Adipocyte (in vitro differentiated cells): ENCODE measurements around the gene KMT5C.

Experiments
- DNase-seq: peaks from one replicate; pipeline ENCODE4 v3.0.0-alpha.2; 2015; ENCODE audit warnings: low read depth
- H3K27me3 ChIP-seq: replicated peaks from 2 replicates; pipeline ENCODE4 v1.7.0; 2013; ENCODE audit warnings: mild to moderate bottlenecking, low read length, moderate library complexity; ENCODE audit not compliant: control insufficient read depth, insufficient read depth
- H3K36me3 ChIP-seq: 2 replicates; pipeline ENCODE4 v1.7.0; 2013; ENCODE audit warnings: low read length, mild to moderate bottlenecking, moderate library complexity; ENCODE audit not compliant: control insufficient read depth, insufficient read depth, severe bottlenecking
- H3K4me1 ChIP-seq: 2 replicates; pipeline ENCODE4 v1.7.0; 2013; ENCODE audit warnings: mild to moderate bottlenecking, low read length, moderate library complexity; ENCODE audit not compliant: control insufficient read depth, insufficient read depth
- H3K4me3 ChIP-seq: 2 replicates; pipeline ENCODE4 v1.7.0; 2013; ENCODE audit warnings: mild to moderate bottlenecking, low read length, moderate library complexity
- H3K9ac ChIP-seq: 2 replicates; pipeline ENCODE4 v1.7.0; 2013; ENCODE audit warnings: mild to moderate bottlenecking, low read length, moderate library complexity
- H3K9me3 ChIP-seq: 2 replicates; pipeline ENCODE4 v1.7.0; 2013; ENCODE audit warnings: mild to moderate bottlenecking, low read length, moderate library complexity; ENCODE audit not compliant: control insufficient read depth

KMT5C gene

DNA sequence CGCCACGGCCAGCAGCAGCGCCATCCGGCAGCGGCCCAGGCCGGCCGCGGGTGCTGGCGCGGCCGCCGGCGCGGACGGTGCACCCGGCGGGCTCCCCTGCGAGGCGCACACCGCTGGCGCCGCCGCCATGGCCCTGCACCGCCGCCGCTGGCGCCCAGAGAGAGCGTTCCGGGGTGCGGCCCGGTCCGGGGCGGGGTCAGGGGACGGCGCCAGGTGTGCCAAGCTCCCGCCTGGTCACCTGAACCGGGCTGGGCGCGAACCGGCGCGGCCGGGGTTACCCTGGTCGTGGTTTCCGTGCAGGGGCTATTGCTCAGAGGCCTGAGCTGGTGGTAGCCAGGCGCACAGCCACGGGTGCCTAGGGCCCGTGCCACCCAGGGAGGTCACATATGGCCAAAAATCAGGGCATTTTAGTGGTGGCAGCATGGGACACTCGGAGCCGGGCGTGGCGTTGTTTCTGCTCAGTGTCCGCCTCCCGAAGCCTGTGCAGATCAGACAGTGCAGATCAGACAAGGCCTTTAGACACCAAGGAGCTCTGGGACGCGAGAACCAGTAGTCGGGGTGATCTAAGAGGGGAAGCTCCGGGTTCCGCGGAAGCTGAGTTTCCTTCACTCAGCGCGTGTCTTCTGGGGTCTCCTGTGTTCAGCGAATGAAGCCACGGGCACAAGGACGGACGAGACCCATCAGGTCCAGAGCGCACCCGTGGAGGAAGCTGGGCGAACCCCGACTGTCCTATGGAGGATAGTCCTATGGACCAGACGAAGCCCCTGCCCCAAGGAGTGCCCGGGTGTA, 44.6 kb downstream of the KMT5C start, which contains the start of gene TMEM238:
TSS of gene TMEM238 (minus strand) at position 162 of the 789 bp plus-strand sequence. CDS start at position 129, 33 bp downstream.
- no peaks in the 10 kb centered on the region for H3K27me3 ChIP-seq
- no peak for DNase-seq
- H3K4me3 ChIP-seq: peak within 1 kb of the TSS; percentile 92
- H3K4me1 ChIP-seq: peaks cover 37% of the 10 kb centered on the region
- H3K9me3 ChIP-seq: no peaks in the 10 kb centered on the region
- H3K9ac ChIP-seq: peak within 1 kb of the TSS; percentile 98
- H3K36me3 ChIP-seq: peaks cover 24% of the 10 kb centered on the region

DNA sequence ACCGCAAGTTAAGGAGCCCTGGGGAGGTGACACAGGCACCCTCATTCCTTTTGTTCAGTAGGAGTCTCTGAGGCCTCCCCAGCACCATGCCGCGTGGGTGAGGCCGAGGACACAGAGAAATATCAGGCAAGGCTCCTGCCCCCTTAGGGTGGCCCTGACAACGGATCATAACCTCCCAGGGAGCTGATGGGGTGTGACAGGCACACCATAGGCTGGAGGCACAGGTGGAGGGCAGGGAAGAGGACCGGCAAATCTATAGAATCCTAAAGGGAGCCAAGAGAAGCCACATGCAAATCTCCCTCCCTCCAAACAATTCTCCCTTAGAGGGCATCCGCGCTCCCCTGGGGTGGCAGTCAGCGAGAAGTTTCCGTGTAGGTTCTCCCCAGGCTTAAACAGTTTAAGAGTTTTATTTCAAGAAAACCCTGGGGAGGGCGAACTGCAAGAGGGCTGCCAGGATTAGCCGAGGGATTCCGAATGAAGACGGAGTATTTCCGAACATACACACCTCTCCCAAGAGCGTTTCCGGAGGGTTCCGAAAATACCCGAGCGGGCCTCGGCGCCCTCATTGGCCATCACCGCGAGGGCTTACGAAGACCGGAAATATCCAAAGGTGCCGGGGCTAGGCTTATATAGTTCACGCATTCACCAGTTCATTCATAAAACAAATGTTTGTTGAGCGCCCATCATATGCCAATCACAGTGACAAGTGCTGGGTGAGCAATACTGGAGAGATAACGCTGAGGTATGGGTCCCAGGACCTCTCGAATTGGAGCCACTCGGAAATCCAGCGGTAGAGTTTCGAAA, 45.4 kb downstream of the KMT5C start:
- H3K4me3 ChIP-seq: peak overlapping the region; percentile 92
- no peaks in the 10 kb centered on the region for H3K9me3 ChIP-seq
- DNase-seq: peak; percentile 98
- H3K27me3 ChIP-seq: no peaks in the 10 kb centered on the region
- peak overlapping the region; percentile 98 for H3K9ac ChIP-seq
- H3K36me3 ChIP-seq: peaks cover 32% of the 10 kb centered on the region
- peaks cover 45% of the 10 kb centered on the region for H3K4me1 ChIP-seq

DNA sequence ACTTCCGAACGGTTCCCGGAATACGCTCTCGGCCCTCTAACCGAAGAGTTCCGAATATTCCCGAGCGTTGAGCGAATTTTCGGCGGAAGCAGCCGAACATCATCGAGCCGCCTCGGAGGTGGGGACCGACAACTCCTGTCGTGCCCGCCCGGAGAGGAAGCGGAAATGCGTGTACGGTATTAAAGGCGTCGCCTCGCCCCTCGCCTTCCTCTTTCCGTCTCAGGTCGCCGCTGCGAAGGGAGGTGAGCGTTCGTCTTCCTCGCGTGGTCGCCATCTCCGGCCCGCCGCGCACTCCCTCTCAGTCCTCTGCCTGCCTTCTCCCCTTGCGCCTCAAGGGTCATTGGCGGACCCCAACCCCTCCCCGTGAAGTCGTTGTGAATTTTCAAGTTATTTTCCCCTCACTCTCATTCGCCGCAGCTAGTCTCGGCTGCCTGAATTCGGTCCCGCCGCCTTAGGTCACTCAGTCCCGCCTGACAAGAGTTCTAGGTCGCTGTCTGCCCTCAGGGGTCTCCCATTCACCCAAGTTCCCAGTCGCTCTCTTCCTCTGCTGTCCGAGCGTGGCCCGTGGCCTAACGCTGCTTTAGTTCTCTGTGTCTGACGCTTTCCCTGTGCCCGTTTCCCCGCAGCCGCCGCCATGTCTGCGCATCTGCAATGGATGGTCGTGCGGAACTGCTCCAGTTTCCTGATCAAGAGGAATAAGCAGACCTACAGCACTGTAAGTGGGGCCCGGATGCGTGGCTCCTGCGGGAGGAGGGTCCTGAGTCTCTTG, 46.2 kb downstream of the KMT5C start, which contains the start of gene RPL28:
TSS of gene RPL28 (plus strand) at position 209 of the 769 bp plus-strand sequence. CDS start at position 635, 426 bp downstream.
- peak within 1 kb of the TSS; percentile 92 for H3K4me3 ChIP-seq
- H3K36me3 ChIP-seq: peaks cover 39% of the 10 kb centered on the region
- peak; percentile 100 for DNase-seq
- H3K27me3 ChIP-seq: no peaks in the 10 kb centered on the region
- peaks cover 50% of the 10 kb centered on the region for H3K4me1 ChIP-seq
- no peaks in the 10 kb centered on the region for H3K9me3 ChIP-seq
- peak within 1 kb of the TSS; percentile 98 for H3K9ac ChIP-seq

DNA sequence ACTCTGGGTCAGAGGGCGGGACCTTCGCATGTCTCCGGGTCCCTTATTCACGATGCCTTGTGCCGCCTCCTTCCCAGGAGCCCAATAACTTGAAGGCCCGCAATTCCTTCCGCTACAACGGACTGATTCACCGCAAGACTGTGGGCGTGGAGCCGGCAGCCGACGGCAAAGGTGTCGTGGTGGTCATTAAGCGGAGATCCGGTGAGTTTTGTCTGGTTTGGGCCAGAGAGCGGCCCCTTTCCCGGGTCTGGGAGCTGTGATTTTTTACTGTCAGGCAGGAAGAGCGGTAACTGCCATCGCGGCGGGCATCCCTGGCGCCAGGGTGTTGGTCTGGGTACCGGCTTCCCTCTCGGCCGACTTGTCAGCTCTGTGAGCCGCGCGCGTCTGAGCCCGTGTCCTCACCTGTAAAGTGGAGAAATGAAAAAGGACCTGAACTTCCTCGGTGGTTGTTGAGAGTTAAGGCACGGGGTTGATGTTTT, 46.9 kb downstream of the KMT5C start:
- Histone ChIP-seq H3K9ac (peak overlapping the region; percentile 98), H3K36me3 (peaks cover 44% of the 10 kb centered on the region), H3K4me1 (peaks cover 56% of the 10 kb centered on the region), H3K4me3 (peak overlapping the region; percentile 92), H3K27me3 (no peaks in the 10 kb centered on the region), H3K9me3 (no peaks in the 10 kb centered on the region)
- DNase-seq: peak; percentile 40

DNA sequence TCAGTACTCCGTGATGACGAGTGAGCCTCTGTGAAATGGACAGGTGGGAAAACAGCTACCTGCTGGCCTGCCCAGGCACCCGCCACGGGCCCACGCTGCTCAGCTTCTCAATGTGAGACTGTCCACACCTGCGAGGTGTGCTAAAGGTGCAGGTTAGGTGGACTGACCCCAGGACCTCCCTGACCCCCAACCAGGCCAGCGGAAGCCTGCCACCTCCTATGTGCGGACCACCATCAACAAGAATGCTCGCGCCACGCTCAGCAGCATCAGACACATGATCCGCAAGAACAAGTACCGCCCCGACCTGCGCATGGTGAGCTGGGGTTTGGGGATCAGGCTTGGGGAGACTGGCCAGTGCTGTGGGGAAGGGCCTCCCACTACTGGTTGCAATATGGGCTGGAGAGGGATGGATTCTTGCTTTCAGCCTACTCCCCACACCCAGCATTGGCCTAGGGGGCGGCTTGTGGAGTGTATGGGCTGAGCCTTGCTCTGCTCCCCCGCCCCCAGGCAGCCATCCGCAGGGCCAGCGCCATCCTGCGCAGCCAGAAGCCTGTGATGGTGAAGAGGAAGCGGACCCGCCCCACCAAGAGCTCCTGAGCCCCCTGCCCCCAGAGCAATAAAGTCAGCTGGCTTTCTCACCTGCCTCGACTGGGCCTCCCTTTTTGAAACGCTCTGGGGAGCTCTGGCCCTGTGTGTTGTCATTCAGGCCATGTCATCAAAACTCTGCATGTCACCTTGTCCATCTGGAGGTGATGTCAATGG, 48.2 kb downstream of the KMT5C start:
- peak overlapping the region; percentile 92 for H3K4me3 ChIP-seq
- DNase-seq: no peak
- H3K36me3 ChIP-seq: peaks cover 44% of the 10 kb centered on the region
- H3K4me1 ChIP-seq: peaks cover 64% of the 10 kb centered on the region
- no peaks in the 10 kb centered on the region for H3K9me3 ChIP-seq
- no peaks in the 10 kb centered on the region for H3K27me3 ChIP-seq
- H3K9ac ChIP-seq: peak overlapping the region; percentile 98

DNA sequence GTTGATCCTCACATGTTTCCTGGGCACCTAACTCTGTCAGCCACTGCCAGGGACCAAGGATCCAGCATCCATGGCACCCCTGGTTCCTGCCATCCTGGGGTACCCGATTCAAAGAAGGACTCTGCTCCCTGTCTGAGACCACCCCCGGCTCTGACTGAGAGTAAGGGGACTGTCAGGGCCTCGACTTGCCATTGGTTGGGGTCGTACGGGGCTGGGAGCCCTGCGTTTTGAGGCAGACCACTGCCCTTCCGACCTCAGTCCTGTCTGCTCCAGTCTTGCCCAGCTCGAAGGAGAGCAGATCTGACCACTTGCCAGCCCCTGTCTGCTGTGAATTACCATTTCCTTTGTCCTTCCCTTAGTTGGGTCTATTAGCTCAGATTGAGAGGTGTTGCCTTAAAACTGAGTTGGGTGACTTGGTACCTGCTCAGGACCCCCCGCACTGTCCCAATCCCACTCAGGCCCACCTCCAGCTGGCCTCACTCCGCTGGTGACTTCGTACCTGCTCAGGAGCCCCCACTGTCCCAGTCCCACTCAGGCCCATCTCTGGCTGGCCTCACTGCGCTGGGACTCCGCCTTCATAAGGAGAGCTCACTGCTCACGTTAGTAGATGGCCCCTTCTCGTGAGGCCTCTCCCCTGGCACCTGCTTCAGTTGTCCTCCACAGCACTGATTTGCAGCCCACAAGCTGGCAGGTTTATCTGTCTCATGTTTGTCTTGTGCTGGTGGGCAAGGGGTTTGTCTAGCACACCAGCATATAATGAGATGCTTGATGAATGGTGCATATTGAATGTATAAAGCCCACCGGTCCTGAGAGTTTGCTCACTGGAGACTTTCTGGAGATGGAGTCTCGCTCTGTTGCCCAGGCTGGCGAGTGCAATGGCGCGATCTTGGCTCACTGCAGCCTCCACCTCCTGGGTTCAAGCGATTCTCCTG, 50.0 kb downstream of the KMT5C start:
- Histone ChIP-seq H3K4me1 (peaks cover 56% of the 10 kb centered on the region), H3K36me3 (peaks cover 44% of the 10 kb centered on the region), H3K9ac (peak overlapping the region; percentile 98), H3K4me3 (no peak overlapping the region), H3K27me3 (no peaks in the 10 kb centered on the region), H3K9me3 (no peaks in the 10 kb centered on the region)
- no peak for DNase-seq

DNA sequence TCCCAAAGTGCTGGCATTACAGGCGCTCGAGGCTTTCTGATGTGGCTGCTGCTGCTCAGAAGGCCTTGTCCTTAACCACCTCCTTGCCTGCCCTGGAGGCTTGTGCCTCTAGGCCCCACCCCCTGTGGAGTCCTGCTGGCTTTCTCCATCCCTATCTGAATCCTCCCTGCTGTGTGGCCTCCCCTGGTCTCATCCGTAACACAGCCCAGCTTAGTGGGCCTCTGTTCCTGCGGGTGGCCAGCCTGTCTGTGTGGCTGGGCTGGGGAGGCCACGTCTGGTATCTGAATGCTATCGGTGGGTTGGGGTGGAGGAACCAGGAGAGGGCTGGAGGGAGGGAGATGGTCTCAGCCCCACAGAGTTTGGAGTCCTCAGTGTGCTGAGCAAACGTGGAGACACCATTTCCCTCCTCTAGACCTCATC, 50.8 kb downstream of the KMT5C start:
- H3K4me1 ChIP-seq: peaks cover 52% of the 10 kb centered on the region

DNA sequence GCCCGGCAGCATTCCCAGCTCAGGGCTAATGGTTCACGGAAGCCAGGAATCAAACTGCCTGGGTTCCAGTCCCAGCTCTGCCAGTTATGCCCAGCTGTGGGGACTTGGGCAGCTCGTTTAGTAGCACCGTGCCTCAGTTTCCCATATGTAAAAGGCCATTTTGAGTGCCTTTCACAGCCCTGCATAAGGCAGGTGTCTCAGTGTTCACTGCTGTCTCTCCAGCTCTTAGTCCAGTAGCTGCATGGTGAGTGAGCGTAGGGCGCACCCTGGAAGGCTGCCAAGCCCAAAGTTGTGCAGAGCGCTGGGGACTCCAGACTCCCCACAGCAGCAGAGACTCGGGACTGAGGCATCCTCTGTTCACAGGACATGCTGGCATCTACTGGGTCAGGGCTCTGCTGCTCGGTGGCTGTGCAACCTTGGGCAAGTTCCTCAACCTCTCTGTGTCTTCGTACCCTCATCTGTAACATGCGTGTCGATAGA, 51.6 kb downstream of the KMT5C start:
- Histone ChIP-seq H3K36me3 (peaks cover 44% of the 10 kb centered on the region), H3K9me3 (no peaks in the 10 kb centered on the region), H3K9ac (peak overlapping the region; percentile 98), H3K4me1 (peaks cover 52% of the 10 kb centered on the region), H3K27me3 (no peaks in the 10 kb centered on the region), H3K4me3 (no peak overlapping the region)
- DNase-seq: no peak

More for the DNA sequence above, 50.8 kb downstream of the KMT5C start:
- Histone ChIP-seq H3K36me3 (peaks cover 44% of the 10 kb centered on the region), H3K9me3 (no peaks in the 10 kb centered on the region), H3K27me3 (no peaks in the 10 kb centered on the region), H3K9ac (peak overlapping the region; percentile 98), H3K4me3 (no peak overlapping the region)
- no peak for DNase-seq

DNA sequence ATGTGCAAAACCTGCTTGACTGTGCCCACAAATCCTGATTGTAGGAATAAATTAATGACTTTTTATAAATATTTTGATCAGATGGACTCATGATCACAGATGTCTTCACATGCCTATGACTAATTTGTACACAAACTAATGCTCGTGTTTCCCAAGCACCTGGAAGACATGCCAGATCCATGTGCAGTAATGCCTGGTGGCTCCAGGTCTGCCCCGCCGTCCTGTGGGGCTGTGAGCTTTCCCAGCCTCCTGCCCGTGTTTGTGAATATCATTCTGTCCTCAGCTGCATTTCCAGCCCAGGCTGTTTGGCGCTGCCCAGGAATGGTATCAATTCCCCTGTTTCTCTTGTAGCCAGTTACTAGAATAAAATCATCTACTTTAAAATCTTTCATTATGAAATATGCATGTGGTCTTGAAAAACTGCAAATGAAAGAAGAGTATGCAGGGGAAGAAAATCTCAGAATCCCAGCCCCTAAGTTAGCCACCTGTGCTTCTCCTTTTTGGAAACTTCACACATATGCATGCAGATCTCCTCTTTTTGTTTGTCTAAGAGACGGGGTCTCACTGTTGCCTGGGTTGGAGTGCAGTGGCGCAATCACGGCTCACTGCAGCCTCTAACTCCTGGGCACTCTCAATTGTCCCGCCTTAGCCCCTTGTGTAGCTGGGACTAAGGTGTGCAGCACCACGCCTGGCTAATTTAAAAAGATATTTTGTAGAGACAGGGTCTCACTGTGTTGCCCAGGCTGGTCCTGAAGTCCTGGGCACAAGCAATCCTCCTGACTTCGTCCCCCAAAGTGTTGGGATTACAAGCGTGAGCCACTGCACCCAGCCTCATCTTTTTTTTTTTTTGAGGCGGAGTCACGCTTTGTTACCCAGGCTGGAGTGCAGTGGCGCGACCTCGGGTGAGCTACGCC, 52.3 kb downstream of the KMT5C start:
- Histone ChIP-seq H3K4me3 (no peak overlapping the region), H3K27me3 (no peaks in the 10 kb centered on the region), H3K9me3 (no peaks in the 10 kb centered on the region), H3K9ac (peak overlapping the region; percentile 98), H3K36me3 (peaks cover 43% of the 10 kb centered on the region), H3K4me1 (peaks cover 49% of the 10 kb centered on the region)
- DNase-seq: no peak
